Tibial nerve (tissue), 4 donors: ENCODE data around the gene FGF1.

ENCODE experiments used
- EP300 ChIP-seq, 2 donors: sonication (generic); formaldehyde crosslinking; IDR thresholded peaks; one replicate each; pipeline ENCODE4 v1.6.1; 2017; ENCODE audit warnings: antibody characterized with exemption in 2 of 2, mild to moderate bottlenecking in 1 of 2
- POLR2A ChIP-seq, 2 donors: fragments of 450-650 bp; IDR thresholded peaks; one replicate each; pipeline ENCODE4 v1.6.1; 2017; ENCODE audit warnings: antibody characterized with exemption in 2 of 2, mild to moderate bottlenecking in 2 of 2, moderate library complexity in 2 of 2
- TF ChIP-seq, protein P1 (sequence below), 5 experiments: fragments of 200-600 bp in 3 of 5; fragments of 450-650 bp in 2 of 5; sonication (generic) in 3 of 5; IDR thresholded peaks; one replicate each; pipeline ENCODE4 v1.5.1; 2016 to 2019; ENCODE audit warnings: antibody characterized with exemption in 5 of 5, mild to moderate bottlenecking in 3 of 5, moderate library complexity in 2 of 5

DNA sequence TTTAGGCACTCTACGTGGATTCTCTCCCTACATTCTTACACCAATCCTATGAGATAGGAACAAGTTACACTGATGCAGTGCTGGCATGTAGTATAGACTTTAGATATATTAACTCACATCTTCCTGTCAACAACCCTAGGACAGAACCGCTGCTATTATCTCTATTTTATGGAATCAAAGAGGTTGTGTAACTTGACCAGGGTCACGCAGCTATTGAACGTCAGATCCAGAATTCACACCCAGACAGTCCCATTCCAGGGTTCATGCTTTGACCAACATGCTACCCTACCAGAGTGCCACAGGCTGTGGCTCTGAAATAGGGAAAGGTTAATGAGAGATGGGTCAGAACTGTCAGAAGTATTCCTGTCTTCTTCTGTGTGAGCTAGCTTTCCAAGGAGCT is 9.6 kb downstream of the FGF1 start:
- no peak for TF ChIP-seq POLR2A (IDR thresholded peaks at IDR 0.05)
- TF ChIP-seq, protein P1, sequence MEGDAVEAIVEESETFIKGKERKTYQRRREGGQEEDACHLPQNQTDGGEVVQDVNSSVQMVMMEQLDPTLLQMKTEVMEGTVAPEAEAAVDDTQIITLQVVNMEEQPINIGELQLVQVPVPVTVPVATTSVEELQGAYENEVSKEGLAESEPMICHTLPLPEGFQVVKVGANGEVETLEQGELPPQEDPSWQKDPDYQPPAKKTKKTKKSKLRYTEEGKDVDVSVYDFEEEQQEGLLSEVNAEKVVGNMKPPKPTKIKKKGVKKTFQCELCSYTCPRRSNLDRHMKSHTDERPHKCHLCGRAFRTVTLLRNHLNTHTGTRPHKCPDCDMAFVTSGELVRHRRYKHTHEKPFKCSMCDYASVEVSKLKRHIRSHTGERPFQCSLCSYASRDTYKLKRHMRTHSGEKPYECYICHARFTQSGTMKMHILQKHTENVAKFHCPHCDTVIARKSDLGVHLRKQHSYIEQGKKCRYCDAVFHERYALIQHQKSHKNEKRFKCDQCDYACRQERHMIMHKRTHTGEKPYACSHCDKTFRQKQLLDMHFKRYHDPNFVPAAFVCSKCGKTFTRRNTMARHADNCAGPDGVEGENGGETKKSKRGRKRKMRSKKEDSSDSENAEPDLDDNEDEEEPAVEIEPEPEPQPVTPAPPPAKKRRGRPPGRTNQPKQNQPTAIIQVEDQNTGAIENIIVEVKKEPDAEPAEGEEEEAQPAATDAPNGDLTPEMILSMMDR (IDR thresholded peaks at IDR 0.05), result no peak
- no peak for TF ChIP-seq EP300 (IDR thresholded peaks at IDR 0.05)
